NCI-H2196 treated with DMSO at 0.1 percent for 48 hours (cell line): ENCODE data around the gene SLC38A8.
A peak's percentile ranks its signal among the peaks of the same experiment; 100 is the strongest.

Source experiments
- DNase-seq: peaks from one replicate; lab custom pipeline; 2025; ENCODE audit not compliant: unreplicated experiment; lab: John Stamatoyannopoulos, UW

SLC38A8 gene

GRCh38 chr16:84042308-84042878 lies at the start of gene SLC38A8:
Gene SLC38A8, minus strand, starts transcription at chr16:84042795. Its CDS starts 638 bp downstream, at chr16:84042157.
- DNase-seq: no peak

DNA sequence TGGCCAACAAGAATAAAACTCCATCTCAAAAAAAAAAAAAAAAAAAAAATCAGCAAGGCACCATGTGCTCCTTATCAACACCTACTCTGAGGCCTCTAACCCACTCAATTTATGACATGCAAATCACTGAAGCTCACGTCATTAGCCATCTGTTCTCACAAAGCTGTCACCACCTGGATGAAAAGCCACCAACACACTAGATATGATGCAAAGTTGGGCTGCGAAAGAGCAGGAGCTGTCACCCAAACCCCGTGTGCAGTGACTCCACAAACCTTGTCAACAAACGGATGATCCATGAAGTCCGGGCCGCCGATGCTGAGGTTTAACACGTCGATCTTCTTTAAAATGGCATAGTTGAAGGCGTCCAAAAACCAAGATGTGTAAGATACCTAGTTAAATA lies 48.9 kb upstream of the SLC38A8 start:
- no peak for DNase-seq

DNA sequence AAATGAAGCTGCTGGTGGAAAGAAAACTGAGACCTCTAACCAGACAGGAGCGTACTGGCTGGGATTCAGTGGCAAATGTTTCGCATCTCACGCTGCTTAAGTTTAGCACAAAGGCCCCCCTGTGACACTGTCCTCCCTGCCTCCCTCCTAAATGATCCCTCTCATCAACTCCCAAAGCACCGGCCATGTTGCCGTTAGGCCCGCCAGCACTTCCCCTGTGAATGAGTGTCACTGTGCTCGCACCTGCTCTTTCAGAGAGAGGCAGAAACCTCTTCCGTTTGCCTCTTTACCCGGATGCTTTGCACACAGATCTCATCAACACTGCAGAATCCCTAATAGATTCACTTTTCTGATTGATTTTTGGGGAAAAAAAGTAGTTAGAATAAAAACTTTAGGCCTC lies 47.6 kb upstream of the SLC38A8 start:
- DNase-seq: no peak

- DNase-seq: no peak
Observed at GRCh38 chr16:84088695-84089395, 46.2 kb upstream of the SLC38A8 start.

DNA sequence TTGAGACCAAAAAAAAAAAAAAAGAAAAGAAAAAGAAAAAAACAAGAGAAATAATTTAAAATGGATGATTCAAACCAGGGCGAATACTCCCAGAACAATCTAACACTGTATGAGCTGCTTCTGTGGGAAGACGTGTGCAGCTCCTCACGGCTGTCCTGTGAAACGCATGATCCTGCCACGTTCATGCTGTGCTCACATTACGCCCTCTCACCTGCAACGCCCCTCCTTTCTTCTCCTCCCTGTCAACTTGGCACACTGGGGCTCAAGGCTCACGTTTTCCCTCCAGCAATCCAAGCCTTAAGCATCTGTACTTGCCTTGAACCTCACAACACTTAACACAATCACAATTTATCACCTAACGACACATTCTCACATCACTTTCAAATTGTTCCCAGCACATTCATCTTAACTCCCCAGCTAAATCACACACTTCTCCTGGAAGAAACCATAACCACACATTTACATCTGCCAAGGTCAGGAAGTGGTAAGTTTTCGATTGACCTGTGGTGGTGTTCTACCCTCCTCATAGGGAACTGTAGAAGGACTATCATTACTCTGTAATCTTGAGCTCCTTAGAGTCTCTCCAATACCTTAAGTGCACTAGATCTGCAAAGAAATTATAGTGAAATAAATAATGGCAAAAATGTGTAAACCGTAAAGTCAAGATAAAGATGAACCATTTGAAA lies 45.0 kb upstream of the SLC38A8 start:
- DNase-seq: no peak

- no peak for DNase-seq
Observed at GRCh38 chr16:84087001-84087400, 44.4 kb upstream of the SLC38A8 start.

- DNase-seq: no peak
Observed at GRCh38 chr16:84086341-84086740, 43.7 kb upstream of the SLC38A8 start.

DNA sequence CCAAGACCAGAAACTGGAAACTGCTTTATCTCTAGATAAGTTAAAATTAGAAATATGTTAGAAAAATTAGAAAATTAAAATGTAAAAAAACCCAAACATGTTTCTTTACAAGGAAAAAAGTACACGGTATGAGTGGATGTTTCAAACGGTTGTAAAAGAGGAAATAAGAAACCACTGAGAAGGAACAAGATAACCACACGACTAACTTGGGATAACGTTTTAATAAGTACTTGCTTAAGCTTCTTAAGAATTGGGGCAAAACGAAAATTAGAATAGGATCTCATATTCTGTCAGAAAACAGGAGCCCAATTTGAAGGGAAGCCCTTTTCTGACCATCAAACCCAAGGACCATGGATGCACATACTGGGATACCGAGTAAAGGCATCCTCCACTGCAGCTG lies 43.2 kb upstream of the SLC38A8 start:
- no peak for DNase-seq

DNA sequence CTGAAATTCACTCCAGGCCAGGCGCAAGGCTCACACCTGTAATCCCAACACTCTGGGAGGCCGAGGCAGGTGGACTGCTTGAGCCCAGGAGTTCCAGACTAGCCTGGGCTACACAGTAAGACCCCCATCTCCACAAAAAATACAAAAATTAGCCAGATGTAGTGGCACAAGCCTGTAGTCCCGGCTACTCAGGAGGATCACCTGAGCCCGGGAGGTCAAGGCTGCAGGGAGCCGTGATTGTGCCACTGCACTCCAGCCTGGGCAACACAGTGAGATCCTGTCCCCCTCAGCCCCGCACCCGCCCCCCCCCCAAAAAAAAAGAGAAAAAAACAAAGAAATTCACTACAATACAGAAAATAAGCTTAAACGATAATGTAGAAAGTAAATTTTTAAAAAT lies 42.7 kb upstream of the SLC38A8 start:
- DNase-seq: no peak

DNA sequence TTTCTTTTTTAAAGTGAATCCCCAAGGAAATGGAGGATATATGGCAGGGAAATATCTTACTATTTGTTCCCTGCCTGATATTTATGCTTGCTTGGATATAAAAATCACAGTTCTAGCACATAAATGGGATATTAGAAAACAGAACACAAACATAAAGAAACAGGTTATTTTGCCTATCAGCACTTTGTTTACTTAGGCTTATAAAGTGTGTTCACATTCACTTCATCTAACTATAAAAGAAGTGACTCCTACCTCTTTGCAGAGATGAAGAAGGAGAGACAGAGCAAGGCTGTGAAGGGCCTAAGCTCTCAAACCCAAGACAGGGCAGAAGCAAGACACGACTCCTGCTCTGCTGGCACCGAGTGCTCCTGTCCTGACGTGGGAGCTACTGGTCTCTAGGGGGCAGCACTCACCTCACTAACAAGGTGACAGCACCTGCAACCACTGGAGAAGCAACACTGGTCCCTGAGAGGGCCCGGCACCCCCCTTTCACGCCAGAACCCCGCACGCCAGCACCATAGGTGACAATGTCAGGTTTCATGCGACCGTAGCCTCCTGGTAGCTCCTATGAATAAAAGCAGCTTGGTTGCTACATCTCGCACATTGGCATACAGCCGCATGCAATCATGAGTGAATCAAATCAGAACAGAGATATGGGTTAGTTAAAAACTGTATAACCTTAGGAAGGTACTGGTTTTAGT lies 42.1 kb upstream of the SLC38A8 start:
- peak; percentile 23 for DNase-seq

DNA sequence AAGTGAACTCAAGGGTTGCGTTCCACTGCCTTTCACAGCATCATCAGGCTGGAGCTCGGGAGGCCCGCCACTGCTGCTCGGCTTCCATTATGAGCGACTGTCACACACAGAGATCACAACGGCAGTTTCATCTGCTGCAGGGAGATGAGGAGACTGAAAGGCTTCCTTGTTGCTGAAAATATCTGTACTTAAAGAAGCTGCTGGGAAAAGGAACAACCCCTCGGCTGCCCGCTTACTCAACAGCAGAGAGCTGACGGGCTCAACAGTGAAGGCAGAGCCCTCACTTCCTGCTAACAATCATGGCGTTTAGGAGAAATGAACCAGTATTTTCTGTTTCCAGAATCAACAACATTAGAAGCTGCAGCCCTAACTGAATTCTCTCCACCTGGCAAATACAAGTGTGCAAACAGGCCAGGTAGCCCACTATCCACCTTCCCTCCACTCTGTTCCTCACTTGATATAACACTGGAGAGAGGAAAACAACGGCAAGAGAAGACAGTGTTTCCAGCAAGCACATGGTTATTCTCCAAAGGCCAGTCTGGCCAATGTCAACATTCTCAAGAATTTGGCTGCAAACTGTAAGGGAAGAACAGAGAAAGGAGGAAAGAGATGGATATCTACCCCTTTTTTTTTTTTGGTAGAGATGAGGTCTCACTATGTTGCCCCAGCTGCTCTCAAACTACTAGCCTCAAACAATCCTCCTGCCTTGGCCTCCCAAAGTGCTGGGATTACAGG lies 40.4 kb upstream of the SLC38A8 start:
- DNase-seq: no peak

- no peak for DNase-seq
Observed at GRCh38 chr16:84082110-84082509, 39.5 kb upstream of the SLC38A8 start.

DNA sequence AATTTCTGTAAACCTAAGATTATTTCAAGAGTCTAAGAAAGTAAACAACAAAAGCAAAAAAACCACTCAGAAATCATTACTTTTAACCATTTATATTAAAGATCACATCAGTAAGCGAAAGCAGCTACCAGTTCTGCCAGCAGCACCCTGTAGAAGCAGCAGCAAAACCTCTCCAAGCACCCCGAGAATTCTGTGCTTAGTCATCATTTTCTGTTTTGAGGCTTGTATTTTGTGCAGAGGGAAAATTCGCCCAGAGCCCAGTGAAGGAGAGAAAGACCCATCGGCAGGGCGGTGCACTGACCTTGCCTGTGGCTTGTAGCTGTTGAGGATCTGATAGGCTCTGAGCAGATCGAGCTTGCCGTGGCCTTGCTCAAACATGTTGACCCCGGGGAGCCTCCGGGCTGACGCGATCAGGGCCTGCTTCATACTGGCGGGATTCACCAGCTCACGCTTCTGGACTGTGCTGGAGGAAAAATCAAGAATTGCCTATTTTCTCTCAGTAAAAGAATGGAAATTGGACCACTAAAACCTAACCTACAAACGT lies 38.9 kb upstream of the SLC38A8 start:
- DNase-seq: no peak

GRCh38 chr16:84080813-84081212 lies 38.2 kb upstream of the SLC38A8 start:
- DNase-seq: no peak

- no peak for DNase-seq
Observed at GRCh38 chr16:84080378-84080777, 37.8 kb upstream of the SLC38A8 start.

DNA sequence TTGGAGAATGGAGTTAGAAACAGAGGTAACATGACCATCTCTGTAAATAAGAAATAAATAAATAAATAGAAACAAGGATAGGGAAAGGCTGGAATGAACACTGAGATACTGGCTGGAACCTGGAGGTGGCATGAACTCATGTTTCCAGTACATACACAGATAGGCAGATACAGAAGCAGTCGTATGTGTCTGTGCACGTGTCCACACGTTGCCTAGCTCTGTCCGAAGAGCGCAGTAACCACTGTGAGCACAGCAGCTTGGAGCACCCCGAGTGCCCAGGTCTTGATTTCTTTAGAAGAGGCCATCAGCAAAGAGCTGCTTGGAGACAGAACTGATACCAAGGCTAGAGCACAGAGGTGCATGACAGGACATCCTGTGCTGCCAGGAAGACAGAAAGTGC lies 37.1 kb upstream of the SLC38A8 start:
- DNase-seq: no peak

- no peak for DNase-seq
Observed at GRCh38 chr16:84075376-84075775, 32.8 kb upstream of the SLC38A8 start.

DNA sequence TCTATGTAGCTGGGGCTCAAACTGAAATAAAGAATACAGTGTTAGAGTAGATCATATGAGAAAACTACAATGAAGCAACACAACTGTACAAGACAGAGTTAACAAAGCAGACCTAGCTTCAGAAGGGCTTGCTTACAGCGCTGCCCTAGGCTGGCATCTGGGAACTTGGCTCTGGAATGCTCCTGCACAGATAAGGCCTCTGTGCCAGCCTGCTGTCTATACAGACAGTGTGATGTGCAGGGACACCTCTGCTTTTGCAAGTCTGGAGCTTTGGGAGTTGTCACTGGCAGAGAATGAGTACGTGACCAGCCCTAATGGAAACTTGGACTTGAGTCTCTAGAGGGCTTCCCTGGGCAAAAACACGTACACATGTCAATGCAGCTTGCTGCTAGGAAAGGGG lies 32.1 kb upstream of the SLC38A8 start:
- DNase-seq: no peak

DNA sequence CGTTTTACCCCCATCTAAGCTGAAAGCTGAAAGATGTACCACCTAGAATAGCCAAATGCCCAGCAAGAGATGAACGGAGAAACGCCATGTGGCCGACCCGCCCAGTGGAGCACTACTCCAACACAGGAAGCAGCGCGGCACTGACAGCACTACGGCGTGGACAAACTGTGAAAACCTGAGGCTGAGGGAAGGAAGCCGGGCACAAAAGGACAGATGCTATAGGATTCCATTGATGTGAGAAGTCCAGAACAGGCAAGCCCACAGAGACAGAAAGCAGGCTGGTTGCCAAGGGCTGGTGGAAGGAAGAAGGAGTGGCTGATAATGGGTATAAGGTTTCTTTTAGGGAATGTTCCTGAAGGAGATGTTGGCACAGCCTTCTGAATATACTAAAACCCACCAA lies 29.4 kb upstream of the SLC38A8 start:
- no peak for DNase-seq

DNA sequence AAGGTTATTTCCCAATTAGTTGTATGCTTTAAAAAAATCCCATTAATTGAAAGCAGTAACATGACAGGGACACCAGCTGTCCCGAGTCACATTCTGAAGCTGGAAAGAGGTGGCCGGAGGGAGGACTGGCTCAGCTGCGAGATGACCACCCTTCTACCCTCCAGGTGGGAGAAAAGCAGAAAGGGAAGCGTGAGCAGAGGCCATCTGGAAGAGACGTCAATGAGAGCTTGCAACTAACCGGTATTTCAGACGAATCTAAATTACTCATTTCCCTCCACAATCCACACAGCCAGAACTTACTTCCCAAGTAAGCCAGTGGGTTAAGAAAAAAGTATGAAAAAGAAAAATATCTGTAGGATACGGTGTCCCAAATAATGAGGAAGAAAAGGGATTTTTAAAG lies 28.5 kb upstream of the SLC38A8 start:
- no peak for DNase-seq

- DNase-seq: no peak
Observed at GRCh38 chr16:84069540-84069939, 26.9 kb upstream of the SLC38A8 start.
